GM19351 (cell line): ENCODE results near the gene RDH8.
"Not testable (repeated sequence)": the region's sequence is repeated elsewhere in the genome, so short reads cannot be mapped to it uniquely, and the experiment has no call there.

Experiments
- ATAC-seq: cut with Tn5 transposase; IDR thresholded peaks from one replicate; pipeline ENCODE4 v1.9.1; 2021; ENCODE audit warnings: mild to moderate bottlenecking, moderate library complexity; ENCODE audit not compliant: unreplicated experiment

Gene RDH8

GRCh38 chr19:10005632-10006334, 7.5 kb upstream of the RDH8 start:
- no peak for ATAC-seq

DNA sequence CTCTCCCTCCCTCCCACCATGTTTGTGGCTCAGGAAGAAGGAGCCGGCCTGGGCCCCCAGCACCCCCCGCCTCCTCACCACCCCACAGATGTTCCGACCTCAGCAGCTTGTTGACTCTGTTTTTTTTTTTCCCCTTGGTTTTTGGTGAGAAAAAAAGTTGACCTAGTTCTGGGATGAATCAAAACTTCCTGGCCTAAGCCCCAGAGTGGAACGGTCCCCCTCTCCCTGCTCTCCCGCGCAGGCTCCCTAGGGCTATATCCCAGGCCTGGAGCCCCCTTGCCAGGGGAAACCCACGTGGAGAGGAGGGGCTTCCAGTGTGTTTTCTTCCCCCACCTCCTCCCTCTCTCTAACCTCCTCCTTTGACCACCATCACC, 7.0 kb upstream of the RDH8 start:
- ATAC-seq, result no peak

GRCh38 chr19:10006752-10007323, 6.4 kb upstream of the RDH8 start:
- ATAC-seq, result no peak

- no peak for ATAC-seq
Observed at GRCh38 chr19:10007371-10008183, 5.7 kb upstream of the RDH8 start.

GRCh38 chr19:10008184-10008765, 5.0 kb upstream of the RDH8 start:
- no peak for ATAC-seq

- no peak for ATAC-seq
Observed at GRCh38 chr19:10009714-10010224, 3.5 kb upstream of the RDH8 start.

- no peak for ATAC-seq
Observed at GRCh38 chr19:10010247-10010691, 3.0 kb upstream of the RDH8 start, which contains the start of gene COL5A3. TSS of gene COL5A3 (minus strand) at chr19:10010504. CDS start at chr19:10010385, 119 bp downstream.

DNA sequence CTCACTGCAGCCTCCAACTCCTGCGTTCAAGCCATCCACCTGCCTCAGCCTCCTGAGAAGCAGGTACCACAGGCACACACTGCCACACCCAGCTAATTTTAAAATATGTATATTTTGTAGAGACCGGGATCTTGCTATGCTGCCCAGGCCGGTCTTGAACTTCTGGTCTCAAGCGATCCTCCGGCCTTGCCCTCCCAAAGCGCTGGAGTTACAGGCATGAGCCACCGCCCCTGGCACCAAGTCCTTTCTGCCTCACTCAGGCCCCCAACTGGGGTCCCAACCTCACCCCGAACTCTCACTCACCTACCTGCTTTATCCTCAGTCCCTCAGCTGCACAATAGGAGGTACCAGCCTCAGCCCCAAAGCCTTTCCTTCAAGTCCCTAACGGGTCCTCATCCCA, 2.3 kb upstream of the RDH8 start:
- no peak for ATAC-seq

- ATAC-seq, result no peak
Observed at GRCh38 chr19:10011974-10012373, 1.3 kb upstream of the RDH8 start.

GRCh38 chr19:10013834-10014618, 743 bp downstream of the RDH8 start:
- ATAC-seq, result no peak

DNA sequence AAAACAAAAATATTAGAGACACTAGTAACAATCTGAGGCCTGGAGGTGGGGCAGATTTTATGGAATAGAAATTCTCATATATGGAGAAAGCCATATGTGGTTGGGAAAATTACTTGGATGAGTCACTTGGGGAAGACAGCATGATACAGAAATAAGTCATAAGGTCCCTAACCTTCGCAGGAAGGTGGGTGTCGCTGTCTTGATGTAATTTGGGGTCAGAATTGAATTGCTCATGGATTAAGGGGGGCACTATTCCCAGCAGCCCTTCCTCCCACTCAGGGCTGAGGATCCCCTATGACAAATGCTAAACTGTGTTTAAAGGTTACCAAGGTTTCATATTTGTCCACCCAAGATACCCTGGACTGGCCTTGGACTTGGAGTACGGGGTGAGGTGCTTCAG, 5.0 kb downstream of the RDH8 start:
- no peak for ATAC-seq

GRCh38 chr19:10018786-10019185, 5.5 kb downstream of the RDH8 start:
- no peak for ATAC-seq

DNA sequence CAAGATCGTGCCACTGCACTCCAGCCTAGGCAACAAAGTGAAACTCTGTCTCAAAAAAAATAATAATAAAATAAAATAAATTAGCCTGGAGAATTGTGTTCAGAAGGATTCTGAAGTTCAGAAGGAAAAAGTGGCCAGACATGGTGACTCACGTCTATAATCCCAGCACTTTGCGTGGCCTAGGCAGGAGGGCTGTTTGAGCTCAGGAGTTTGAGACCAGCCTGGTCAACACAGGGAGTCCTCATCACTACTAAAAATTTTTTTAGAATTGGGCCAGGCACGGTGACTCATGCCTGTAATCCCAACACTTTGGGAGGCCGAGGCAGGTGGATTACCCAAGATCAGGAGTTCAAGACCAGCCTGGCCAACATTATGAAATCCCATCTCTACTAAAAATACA, 6.0 kb downstream of the RDH8 start:
- ATAC-seq, result no peak

GRCh38 chr19:10020851-10021250, 7.6 kb downstream of the RDH8 start:
- ATAC-seq, result no peak

DNA sequence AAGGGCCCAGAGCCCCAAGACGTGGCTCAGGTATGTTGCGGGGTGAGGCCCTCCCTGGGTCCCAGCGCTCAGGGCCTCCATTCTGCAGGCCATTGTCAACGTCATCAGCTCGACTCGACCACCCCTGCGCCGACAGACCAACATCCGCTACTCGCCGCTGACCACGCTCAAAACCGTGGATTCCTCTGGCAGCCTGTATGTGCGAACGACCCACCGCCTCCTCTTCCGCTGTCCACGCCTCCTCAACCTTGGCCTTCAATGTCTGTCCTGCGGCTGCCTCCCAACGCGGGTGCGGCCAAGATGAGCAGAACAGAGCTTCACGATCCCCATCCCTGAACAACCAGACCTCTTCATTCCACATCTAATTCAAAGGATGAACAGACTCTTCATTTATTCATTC, 8.2 kb downstream of the RDH8 start:
- no peak for ATAC-seq

DNA sequence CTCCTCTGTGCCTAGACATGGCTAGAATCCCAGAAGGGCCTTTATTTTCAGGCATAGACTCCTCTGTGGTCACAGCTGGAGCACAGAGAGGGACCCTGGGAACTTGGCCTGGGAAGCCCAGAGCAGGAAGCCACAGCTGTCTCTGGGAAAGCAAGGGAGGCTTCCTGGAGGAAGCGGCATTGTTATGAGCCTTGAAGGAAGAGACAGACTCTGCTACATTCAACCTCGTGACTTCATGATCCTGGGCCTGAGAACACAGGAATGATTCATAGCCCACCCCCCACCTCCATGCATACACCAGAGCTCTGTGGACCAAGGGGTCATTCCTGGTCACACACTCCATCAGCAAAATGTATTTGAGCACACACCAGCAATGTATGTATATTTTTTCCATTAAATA, 8.6 kb downstream of the RDH8 start:
- ATAC-seq, result no peak

DNA sequence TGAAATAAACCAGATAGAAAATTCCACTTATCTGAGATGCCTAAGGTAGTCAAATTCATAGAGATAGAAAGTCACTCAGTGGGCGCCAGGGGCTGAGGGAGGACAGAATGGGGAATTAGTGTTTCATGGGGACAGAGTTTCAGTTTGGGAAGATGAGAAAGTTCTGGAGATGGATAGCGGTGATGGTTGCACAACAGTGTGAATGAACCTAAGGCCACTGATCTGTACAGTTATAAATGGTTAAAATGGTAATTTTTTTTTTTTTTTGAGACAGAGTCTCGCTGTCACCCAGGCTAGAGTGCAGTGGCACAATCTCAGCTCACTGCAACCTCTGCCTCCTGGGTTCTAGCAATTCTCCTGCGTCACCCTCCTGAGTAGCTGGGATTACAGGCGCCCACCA, 9.8 kb downstream of the RDH8 start:
- not testable (repeated sequence) for ATAC-seq

DNA sequence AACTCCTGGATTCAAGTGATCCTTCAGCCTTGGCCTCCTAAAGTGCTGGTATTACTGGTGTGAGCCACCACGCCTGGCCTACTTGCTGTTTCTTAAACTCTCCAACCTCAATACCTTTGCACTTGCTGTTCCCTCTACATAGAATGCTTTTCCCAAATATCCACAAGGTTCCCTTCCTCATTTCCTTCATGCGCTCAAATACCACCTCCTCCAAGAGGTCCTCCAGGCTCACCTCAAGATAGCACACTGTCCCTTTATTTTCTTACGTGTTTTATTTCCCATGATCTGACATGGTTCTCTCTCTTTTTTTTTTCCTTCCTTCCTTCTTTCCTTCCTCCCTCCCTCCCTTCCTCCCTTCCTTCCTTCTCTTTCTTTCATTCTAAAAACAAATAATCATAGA, 13.5 kb downstream of the RDH8 start:
- no peak for ATAC-seq

DNA sequence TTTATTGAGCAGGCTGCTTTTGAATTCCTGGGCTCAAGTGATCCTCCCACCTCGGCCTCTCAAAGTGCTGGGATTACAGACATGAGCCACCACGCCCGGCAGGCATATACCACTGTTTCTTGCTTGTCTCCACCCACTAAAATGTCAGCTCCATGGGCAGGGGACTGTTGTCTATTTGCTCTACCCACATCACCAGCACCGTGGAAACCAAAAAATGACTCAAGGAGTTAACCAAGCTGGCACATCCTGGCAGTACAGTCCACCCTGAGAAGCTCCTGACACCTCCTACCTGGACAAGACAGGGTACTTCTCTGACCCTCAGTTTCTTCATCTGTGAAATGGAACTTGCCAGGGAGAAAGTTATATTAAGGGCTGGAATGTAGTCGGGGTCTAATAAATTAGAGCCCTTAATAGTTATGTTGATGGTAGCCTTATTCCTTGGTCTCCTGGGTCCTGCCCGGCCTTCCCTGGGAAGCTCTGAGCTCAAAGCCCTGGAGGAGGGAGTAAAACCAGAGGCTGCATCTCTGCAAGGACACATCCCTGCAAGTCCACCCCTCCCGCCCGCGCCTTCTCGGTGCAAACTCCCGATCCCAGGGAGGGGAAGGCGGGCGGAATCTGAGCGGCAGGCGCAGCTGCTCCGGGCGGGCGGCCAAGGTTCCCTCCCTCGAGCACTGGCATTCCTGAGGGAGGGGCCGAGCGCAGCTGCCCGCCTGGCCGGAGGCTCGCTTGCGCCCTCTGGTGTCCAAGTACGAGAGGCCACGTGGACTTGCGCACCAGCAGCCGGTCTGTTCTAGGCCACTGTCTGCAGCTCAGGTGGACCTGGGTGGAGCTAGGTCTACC, 14.1 kb downstream of the RDH8 start:
- peak; percentile 54 for ATAC-seq

DNA sequence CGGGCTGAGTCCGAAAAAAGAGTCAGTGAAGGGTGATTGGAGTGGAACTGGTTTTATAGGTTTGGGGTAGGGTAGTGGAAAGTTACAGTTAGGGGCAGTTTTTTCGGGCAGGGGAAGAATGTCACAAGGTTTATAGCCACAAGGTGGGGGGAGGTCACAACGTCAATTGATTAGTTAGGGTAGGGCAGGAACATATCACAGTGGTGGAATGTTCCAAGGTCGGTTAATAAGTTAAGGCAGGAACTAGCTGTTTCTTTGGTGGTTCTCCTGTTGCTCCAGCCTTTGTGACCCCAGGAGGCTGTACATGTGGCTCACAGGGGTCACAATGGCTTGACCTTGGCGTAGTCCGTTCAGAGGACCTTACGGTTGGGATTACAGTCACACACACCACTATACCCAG, 20.3 kb downstream of the RDH8 start:
- ATAC-seq, result no peak
